Kidney (tissue), 14 donors: ENCODE data around the gene KRTAP4-1. TPM values are rescaled to one million over a fixed set of nuclear protein-coding genes. Genes with fewer than 3 reads are reported as not detected.
"Not testable (repeated sequence)": the region's sequence is repeated elsewhere in the genome, so short reads cannot be mapped to it uniquely, and the experiment has no call there.

ENCODE experiments used
- DNase-seq, 5 donors: peaks; one replicate each; pipeline ENCODE4 v3.0.0-alpha.2; 2013 to 2020
- FAIRE-seq: peaks from 2 replicates; lab custom pipeline; 2012; peaks lifted over from hg19 to GRCh38; lab: Jason Lieb, UNC
- H3K27ac ChIP-seq, 2 donors: one replicate each; pipeline ENCODE4 v1.7.0; 2013; ENCODE audit warnings: low read depth in 2 of 2, low read length in 2 of 2, inconsistent platforms in 1 of 2
- H3K27me3 ChIP-seq: one replicate; pipeline ENCODE4 v1.7.1; 2013; ENCODE audit warnings: low read length, inconsistent platforms; ENCODE audit not compliant: control insufficient read depth, insufficient read depth
- H3K36me3 ChIP-seq, 3 donors: one replicate each; pipeline versions ENCODE4 v1.7.0 to v1.7.1; 2013; ENCODE audit warnings: low read length in 3 of 3, control low read depth in 1 of 3, inconsistent platforms in 1 of 3; ENCODE audit not compliant: insufficient read depth in 3 of 3, control insufficient read depth in 2 of 3
- H3K4me1 ChIP-seq, 3 donors: one replicate each; pipeline versions ENCODE4 v1.7.0 to v1.7.1; 2013; ENCODE audit warnings: low read length in 3 of 3, inconsistent platforms in 1 of 3, low read depth in 1 of 3; ENCODE audit not compliant: control insufficient read depth in 2 of 3, insufficient read depth in 2 of 3
- H3K4me3 ChIP-seq, 3 donors: one replicate each; pipeline versions ENCODE4 v1.7.0 to v1.8.1; 2013; ENCODE audit warnings: low read length in 3 of 3, control low read depth in 1 of 3, inconsistent platforms in 1 of 3
- H3K9ac ChIP-seq, 3 donors: one replicate each; pipeline versions ENCODE4 v1.7.0 to v1.7.1; 2013; ENCODE audit warnings: low read length in 3 of 3, control low read depth in 1 of 3, inconsistent platforms in 1 of 3
- H3K9me3 ChIP-seq, 3 donors: one replicate each; pipeline versions ENCODE4 v1.7.0 to v1.7.1; 2013; ENCODE audit warnings: low read length in 3 of 3, control low read depth in 1 of 3, inconsistent platforms in 1 of 3; ENCODE audit not compliant: control insufficient read depth in 2 of 3, insufficient read depth in 1 of 3
- intact Hi-C: fragments of 100-400 bp; cut with DNase I; formaldehyde crosslinking; loops from one replicate; pipeline ENCODE4 v1.11.1; 2022
- polyA plus RNA-seq: library from polyadenylated mRNA; stranded (reverse); fragments of 350-450 nt; fragmentation: Illumina TruSeq; extraction: RNeasy Lipid Tissue Mini Kit (QIAGEN cat#74804); gene quantifications from one replicate; pipeline ENCODE4 v1.2.3, GENCODE V29; 2014; ENCODE audit warnings: low read depth, low replicate concordance; ENCODE audit not compliant: insufficient read depth
- total RNA-seq: library from RNA; stranded (reverse); fragmentation: NEBNext Ultra II Directional; extraction: Animal tissue kit (Norgen Biotek cat#: 25700); gene quantifications from one replicate; pipeline ENCODE4 v1.2.1, GENCODE V29; 2021
- TF ChIP-seq, protein P1 (sequence below): IDR thresholded peaks from 3 replicates; pipeline ENCODE4 v1.5.1; 2012; ENCODE audit warnings: mild to moderate bottlenecking, moderate library complexity, borderline replicate concordance; ENCODE audit not compliant: insufficient read depth; ENCODE audit errors: extremely low read depth
- donor health status: control.
- donor health status: control.
- donor health status: control.
- donor health status: control.
- donor health status: control.
- donor health status: DM: yes; HTN: yes; CAD: no.
- donor health status: Normal renal cell carcinoma (clear cell type).

The KRTAP4-1 gene
- total and polyA plus RNA-seq, 2 donors from 2014 or later = not detected

DNA sequence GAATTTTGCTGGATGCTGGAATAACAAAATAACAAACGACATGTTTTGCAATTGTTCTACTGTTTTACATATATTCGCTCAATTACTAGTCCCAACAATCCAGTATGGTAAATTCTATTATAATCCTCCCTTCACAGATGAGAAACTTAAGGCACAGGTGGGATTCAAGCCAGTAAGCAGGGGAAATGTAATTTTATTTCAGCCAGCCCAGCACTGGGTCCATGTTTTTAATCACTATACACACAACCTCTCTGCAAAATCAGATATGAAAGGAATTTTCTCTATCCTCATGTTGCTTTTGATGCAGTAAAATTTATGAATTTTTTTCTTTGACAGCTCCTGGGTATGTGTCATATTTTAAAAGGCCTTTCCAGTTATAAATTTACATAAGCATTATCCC, 39.5 kb downstream of the KRTAP4-1 start:
- TF ChIP-seq, protein P1, sequence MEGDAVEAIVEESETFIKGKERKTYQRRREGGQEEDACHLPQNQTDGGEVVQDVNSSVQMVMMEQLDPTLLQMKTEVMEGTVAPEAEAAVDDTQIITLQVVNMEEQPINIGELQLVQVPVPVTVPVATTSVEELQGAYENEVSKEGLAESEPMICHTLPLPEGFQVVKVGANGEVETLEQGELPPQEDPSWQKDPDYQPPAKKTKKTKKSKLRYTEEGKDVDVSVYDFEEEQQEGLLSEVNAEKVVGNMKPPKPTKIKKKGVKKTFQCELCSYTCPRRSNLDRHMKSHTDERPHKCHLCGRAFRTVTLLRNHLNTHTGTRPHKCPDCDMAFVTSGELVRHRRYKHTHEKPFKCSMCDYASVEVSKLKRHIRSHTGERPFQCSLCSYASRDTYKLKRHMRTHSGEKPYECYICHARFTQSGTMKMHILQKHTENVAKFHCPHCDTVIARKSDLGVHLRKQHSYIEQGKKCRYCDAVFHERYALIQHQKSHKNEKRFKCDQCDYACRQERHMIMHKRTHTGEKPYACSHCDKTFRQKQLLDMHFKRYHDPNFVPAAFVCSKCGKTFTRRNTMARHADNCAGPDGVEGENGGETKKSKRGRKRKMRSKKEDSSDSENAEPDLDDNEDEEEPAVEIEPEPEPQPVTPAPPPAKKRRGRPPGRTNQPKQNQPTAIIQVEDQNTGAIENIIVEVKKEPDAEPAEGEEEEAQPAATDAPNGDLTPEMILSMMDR = no peak
- DNase-seq (no peak), FAIRE-seq (no peak)
- Histone ChIP-seq H3K4me3 (no peak overlapping the region), H3K9ac (no peak overlapping the region), H3K27me3 (no peaks in the 10 kb centered on the region), H3K9me3 (peaks cover 0 to 9% (median 0%) of the 10 kb centered on the region in 3 donors), H3K36me3 (no peaks in the 10 kb centered on the region), H3K4me1 (no peaks in the 10 kb centered on the region), H3K27ac (no peak overlapping the region)
- intact Hi-C loops = no loop called here

DNA sequence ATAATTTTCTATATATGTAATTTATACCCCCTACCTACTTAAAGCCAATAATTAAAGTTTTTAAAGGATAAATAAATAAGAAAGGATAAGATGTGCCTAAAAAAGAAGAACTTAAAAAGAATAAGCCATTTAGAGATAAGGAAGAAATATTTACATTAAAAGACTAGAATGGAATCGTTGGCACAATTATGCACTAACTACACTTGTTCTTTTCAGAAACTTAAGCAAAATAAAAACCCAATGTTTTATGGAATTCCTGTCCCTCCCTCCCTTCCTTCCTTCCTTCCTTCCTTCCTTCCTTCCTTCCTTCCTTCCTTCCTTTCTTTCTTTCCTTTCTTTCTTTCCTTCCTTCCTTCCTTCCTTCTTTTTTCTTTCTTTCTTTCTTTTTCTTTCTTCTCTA, 39.9 kb downstream of the KRTAP4-1 start:
- Histone ChIP-seq H3K9me3 (peaks cover 0 to 9% (median 0%) of the 10 kb centered on the region in 3 donors), H3K36me3 (no peaks in the 10 kb centered on the region), H3K9ac (no peak overlapping the region), H3K4me1 (no peaks in the 10 kb centered on the region), H3K4me3 (no peak overlapping the region), H3K27ac (no peak overlapping the region), H3K27me3 (no peaks in the 10 kb centered on the region)
- no peak for DNase-seq
- TF ChIP-seq, protein P1 = no peak
- no peak for FAIRE-seq
- intact Hi-C loops = no loop called here

DNA sequence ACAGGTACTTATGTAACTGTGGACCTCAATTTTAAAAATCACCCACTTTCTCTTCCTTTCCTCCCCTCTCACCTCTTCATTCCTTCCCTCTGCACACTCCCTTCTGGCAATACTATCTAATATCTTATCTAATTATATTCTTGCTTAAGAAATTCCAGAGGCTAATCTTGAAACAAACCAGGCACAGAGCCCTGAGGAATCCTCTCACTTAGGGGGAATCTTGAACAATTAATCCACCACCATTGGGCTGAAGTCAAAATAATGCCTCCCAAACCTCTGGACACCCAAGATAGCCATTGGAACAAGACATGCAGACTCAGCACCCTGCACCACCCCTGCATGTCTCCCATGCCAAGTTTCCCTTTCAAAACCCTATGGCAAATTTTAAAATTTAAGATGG, 43.4 kb downstream of the KRTAP4-1 start:
- TF ChIP-seq, protein P1 = no peak
- peaks cover 0 to 9% (median 2%) of the 10 kb centered on the region in 3 donors for H3K9me3 ChIP-seq
- FAIRE-seq (no peak), DNase-seq (no peak)
- intact Hi-C loops = no loop called here
- no peak overlapping the region for H3K4me3 ChIP-seq
- no peaks in the 10 kb centered on the region for H3K27me3 ChIP-seq
- no peak overlapping the region for H3K27ac ChIP-seq
- no peaks in the 10 kb centered on the region for H3K36me3 ChIP-seq
- no peak overlapping the region for H3K9ac ChIP-seq
- no peaks in the 10 kb centered on the region for H3K4me1 ChIP-seq

DNA sequence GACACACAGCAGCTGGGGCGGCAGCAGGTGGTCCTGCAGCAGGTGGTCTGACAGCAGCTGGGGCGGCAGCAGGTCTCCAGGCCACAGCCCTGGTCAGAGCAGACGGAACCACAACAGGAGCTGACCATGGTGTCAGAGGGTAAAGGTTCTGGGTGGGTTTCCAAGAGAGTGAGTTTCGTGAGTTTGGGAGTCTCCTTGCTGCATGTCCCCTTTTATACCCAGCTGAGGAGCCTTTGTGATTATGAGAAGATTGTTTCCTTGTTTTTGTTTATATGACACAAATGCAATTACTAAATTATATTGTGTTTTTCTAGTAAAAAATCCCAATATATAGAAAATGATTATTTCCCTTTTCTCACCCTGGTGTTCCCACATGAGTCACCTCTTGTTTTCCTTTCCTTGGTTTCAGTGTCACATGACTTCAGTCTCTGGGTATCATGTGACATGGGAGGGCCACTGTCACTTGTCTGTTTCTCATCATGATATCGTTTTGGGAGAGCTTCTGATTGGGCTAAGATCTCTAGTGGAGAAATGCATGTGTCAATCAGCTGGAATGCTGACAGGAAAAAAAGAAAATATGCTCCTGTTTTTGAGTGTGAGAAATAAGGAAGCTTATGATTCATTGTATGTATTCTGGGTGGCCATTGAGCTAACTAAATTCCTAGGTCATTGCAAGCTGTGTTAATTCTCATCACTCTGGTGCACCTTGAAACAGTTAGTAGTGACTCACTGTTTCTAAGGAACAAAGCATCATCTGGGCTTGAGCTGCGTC, 44.2 kb downstream of the KRTAP4-1 start, which contains the start of gene KRTAP4-6:
Gene KRTAP4-6 (minus strand): TSS at position 185 of the 772 bp plus-strand sequence. CDS start 57 bp downstream, at position 128.
- Histone ChIP-seq H3K4me3 (no peak within 1 kb of the TSS), H3K4me1 (no peaks in the 10 kb centered on the region), H3K27ac (no peak within 1 kb of the TSS), H3K9ac (no peak within 1 kb of the TSS), H3K36me3 (no peaks in the 10 kb centered on the region), H3K27me3 (no peaks in the 10 kb centered on the region), H3K9me3 (peaks cover 0 to 9% (median 2%) of the 10 kb centered on the region in 3 donors)
- intact Hi-C loops = no loop called here
- TF ChIP-seq, protein P1 = no peak
- FAIRE-seq = no peak
- no peak for DNase-seq

DNA sequence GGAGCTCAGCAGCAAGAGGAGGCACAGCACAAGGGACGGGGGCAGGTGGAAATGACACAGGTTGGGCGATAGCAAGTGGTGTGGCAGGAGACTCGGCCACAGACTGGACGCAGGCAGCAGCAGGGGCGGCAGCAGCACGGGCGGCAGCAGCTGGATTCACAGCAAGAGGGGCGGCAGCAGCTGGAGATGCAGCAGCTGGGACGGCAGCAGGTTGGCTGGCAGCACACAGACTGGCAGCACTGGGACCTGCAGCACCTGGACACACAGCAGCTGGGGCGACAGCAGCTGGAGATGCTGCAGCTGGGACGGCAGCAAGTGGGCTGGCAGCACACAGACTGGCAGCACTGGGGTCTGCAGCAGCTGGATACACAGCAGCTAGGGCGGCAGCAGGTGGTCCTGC, 44.8 kb downstream of the KRTAP4-1 start:
- intact Hi-C loops, H3K9me3 ChIP-seq, H3K4me1 ChIP-seq, H3K27ac ChIP-seq, H3K27me3 ChIP-seq, H3K9ac ChIP-seq, H3K36me3 ChIP-seq, FAIRE-seq, H3K4me3 ChIP-seq: not testable (repeated sequence)
- DNase-seq = peak in 1 of 5 donors; percentile 71
